HepG2 (cell line): ENCODE results near the gene IQCB1. TPM values are rescaled to one million over a fixed set of nuclear protein-coding genes. Genes with fewer than 3 reads are reported as not detected.

Experiments used
- AGO2 ChIP-seq: fragments of 200-400 bp; formaldehyde crosslinking; optimal IDR thresholded peaks from 2 replicates; pipeline ENCODE3; 2017; ENCODE audit warnings: mild to moderate bottlenecking, low read depth, low read length, moderate library complexity
- ATAD3A ChIP-seq: sonication (generic); formaldehyde crosslinking; IDR thresholded peaks from 2 replicates; pipeline ENCODE4 v1.4.0; 2020; ENCODE audit warnings: missing genetic modification reagents
- ATF3 ChIP-seq: sonication (generic); formaldehyde crosslinking; IDR thresholded peaks from 2 replicates; pipeline ENCODE4 v1.4.0; 2020; ENCODE audit warnings: missing genetic modification reagents
- DBP ChIP-seq: sonication (generic); formaldehyde crosslinking; IDR thresholded peaks from 2 replicates; pipeline ENCODE4 v1.4.0; 2020; ENCODE audit warnings: missing genetic modification reagents; ENCODE audit errors: not compliant biosample characterization
- GATAD1 ChIP-seq: IDR thresholded peaks from 2 replicates; pipeline ENCODE4 v1.6.1; 2016; ENCODE audit warnings: missing genetic modification reagents, missing compliant biosample characterization
- GZF1 ChIP-seq: sonication (generic); formaldehyde crosslinking; IDR thresholded peaks from 2 replicates; pipeline ENCODE4 v1.5.1; 2020; ENCODE audit warnings: mild to moderate bottlenecking, missing genetic modification reagents
- HMG20B ChIP-seq: conservative IDR thresholded peaks from 2 replicates; pipeline ENCODE4 v1.6.1; 2016; ENCODE audit warnings: missing genetic modification reagents, missing compliant biosample characterization
- JARID2 ChIP-seq: sonication (generic); formaldehyde crosslinking; IDR thresholded peaks from 2 replicates; pipeline ENCODE4 v1.8.1; 2023; ENCODE audit warnings: missing genetic modification reagents, inconsistent platforms; ENCODE audit not compliant: insufficient replicate concordance
- JUN ChIP-seq: sonication (generic); formaldehyde crosslinking; IDR thresholded peaks from 2 replicates; pipeline ENCODE4 v1.4.0; 2020; ENCODE audit warnings: mild to moderate bottlenecking, missing genetic modification reagents
- KMT2A ChIP-seq: sonication (generic); formaldehyde crosslinking; IDR thresholded peaks from 2 replicates; pipeline ENCODE4 v1.4.0; 2020; ENCODE audit warnings: missing genetic modification reagents
- MBNL3 ChIP-seq: fragments of 250-450 bp; sonication (Bioruptor Pico); conservative IDR thresholded peaks from 2 replicates; pipeline ENCODE4 v1.8.0; 2022; ENCODE audit warnings: mild to moderate bottlenecking, inconsistent platforms
- PRPF4 ChIP-seq: fragments of 200-400 bp; formaldehyde crosslinking; IDR thresholded peaks from 2 replicates; pipeline ENCODE4 v1.6.1; 2016; ENCODE audit warnings: low read length, low read depth; ENCODE audit not compliant: poor library complexity, severe bottlenecking
- RBM39 ChIP-seq: fragments of 200-400 bp; formaldehyde crosslinking; IDR thresholded peaks from one replicate; pipeline ENCODE4 v1.6.1; 2018; ENCODE audit warnings: antibody characterized with exemption, mild to moderate bottlenecking, low read depth, low read length; ENCODE audit not compliant: poor library complexity, severe bottlenecking
- SIX4 ChIP-seq: sonication (generic); formaldehyde crosslinking; IDR thresholded peaks from 2 replicates; pipeline ENCODE4 v1.4.0; 2020; ENCODE audit warnings: missing genetic modification reagents
- SNAI1 ChIP-seq: sonication (generic); formaldehyde crosslinking; IDR thresholded peaks from 2 replicates; pipeline ENCODE4 v1.5.0; 2020; ENCODE audit warnings: mild to moderate bottlenecking, missing genetic modification reagents, borderline replicate concordance
- SRSF9 ChIP-seq: fragments of 200-400 bp; formaldehyde crosslinking; IDR thresholded peaks from 2 replicates; pipeline ENCODE4 v1.6.1; 2018; ENCODE audit warnings: borderline replicate concordance, mild to moderate bottlenecking, low read depth, low read length; ENCODE audit not compliant: insufficient read depth, poor library complexity, severe bottlenecking
- TARDBP ChIP-seq: sonication (generic); formaldehyde crosslinking; IDR thresholded peaks from 2 replicates; pipeline ENCODE4 v1.8.0; 2022; ENCODE audit warnings: mild to moderate bottlenecking, missing genetic modification reagents
- THYN1 ChIP-seq: sonication (generic); formaldehyde crosslinking; IDR thresholded peaks from 2 replicates; pipeline ENCODE4 v1.8.1; 2023; ENCODE audit warnings: low read depth, mild to moderate bottlenecking, moderate library complexity, missing genetic modification reagents, borderline replicate concordance
- ZNF232 ChIP-seq: sonication (generic); formaldehyde crosslinking; IDR thresholded peaks from 2 replicates; pipeline ENCODE4 v1.4.0; 2020; ENCODE audit warnings: missing genetic modification reagents, borderline replicate concordance
- ZNF460 ChIP-seq: sonication (generic); formaldehyde crosslinking; IDR thresholded peaks from 2 replicates; pipeline ENCODE4 v1.5.1; 2020; ENCODE audit warnings: missing genetic modification reagents, mild to moderate bottlenecking, borderline replicate concordance
- ZNF546 ChIP-seq: sonication (generic); formaldehyde crosslinking; conservative IDR thresholded peaks from 2 replicates; pipeline ENCODE4 v1.8.1; 2023; ENCODE audit warnings: mild to moderate bottlenecking, missing genetic modification reagents
- ZNF563 ChIP-seq: sonication (generic); formaldehyde crosslinking; IDR thresholded peaks from 2 replicates; pipeline ENCODE4 v1.8.0; 2022; ENCODE audit warnings: mild to moderate bottlenecking, moderate library complexity, missing genetic modification reagents
- ZNF607 ChIP-seq: sonication (generic); formaldehyde crosslinking; IDR thresholded peaks from 2 replicates; pipeline ENCODE4 v1.5.1; 2020; ENCODE audit warnings: missing genetic modification reagents, mild to moderate bottlenecking, borderline replicate concordance
- polyA plus RNA-seq, 8 experiments: library from polyadenylated mRNA; depleted of rRNA in 3 of 8; stranded (reverse) in 7 of 8; unstranded in 1 of 8; fragments of >200 nt; fragmentation: Illumina TruSeq in 4 of 8; extraction: Trizol in 4 of 8; gene quantifications; 2 replicates each; pipeline versions ENCODE4 v1.2.1 to v1.2.3, GENCODE V29; 2011 to 2016; ENCODE audit warnings: low read depth in 4 of 8, missing spikeins in 1 of 8, mixed read lengths in 1 of 8; ENCODE audit not compliant: insufficient read depth in 1 of 8
- total RNA-seq, 5 experiments: library from RNA; depleted of rRNA; stranded (reverse); fragments of >200 nt; fragmentation: Illumina TruSeq; extraction: Trizol; gene quantifications; 2 replicates each; pipeline ENCODE4 v1.2.3, GENCODE V29; 2016; ENCODE audit warnings: low read depth in 1 of 5
- TF ChIP-seq, protein P1 (sequence below): IDR thresholded peaks from 2 replicates; pipeline ENCODE4 v1.6.1; 2018; ENCODE audit warnings: missing genetic modification reagents, mild to moderate bottlenecking, missing compliant biosample characterization
- TF ChIP-seq, protein P2 (sequence below): sonication (generic); formaldehyde crosslinking; IDR thresholded peaks from 2 replicates; pipeline ENCODE4 v1.8.0; 2022; ENCODE audit warnings: mild to moderate bottlenecking, missing genetic modification reagents, borderline replicate concordance

Gene IQCB1
- total and polyA plus RNA-seq, 2 of the 13 experiments (the other 11 are each of a cell fraction or from before 2014, with no cell fraction given) = 18.0 to 41.4 TPM

- TF ChIP-seq SIX4 (no peak), DBP (CRISPR knock-in tag) (no peak), PRPF4 (no peak), ZNF460 (CRISPR knock-in tag) (no peak), TARDBP (CRISPR knock-in tag) (no peak; the same call in 1 of the 2 replicates), THYN1 (no peak), HMG20B (CRISPR knock-in tag) (no peak), RBM39 (peak; percentile 30), ZNF563 (peak; percentile 72; the same call in 1 of the 2 replicates), SNAI1 (CRISPR knock-in tag) (peak; percentile 89), ZNF607 (peak; percentile 75; the same call in 1 of the 2 replicates), SRSF9 (no peak), ATF3 (no peak), ZNF232 (no peak), KMT2A (peak; percentile 79), GZF1 (CRISPR knock-in tag) (peak; percentile 56; the same call in 1 of the 2 replicates), MBNL3 (no peak), ZNF546 (CRISPR knock-in tag) (no peak; the same call in 1 of the 2 replicates), GATAD1 (CRISPR knock-in tag) (no peak; the same call in 1 of the 2 replicates), AGO2 (peak; percentile 22), JUN (CRISPR knock-in tag) (no peak), JARID2 (CRISPR knock-in tag) (no peak), ATAD3A (no peak)
- TF ChIP-seq, protein P1, sequence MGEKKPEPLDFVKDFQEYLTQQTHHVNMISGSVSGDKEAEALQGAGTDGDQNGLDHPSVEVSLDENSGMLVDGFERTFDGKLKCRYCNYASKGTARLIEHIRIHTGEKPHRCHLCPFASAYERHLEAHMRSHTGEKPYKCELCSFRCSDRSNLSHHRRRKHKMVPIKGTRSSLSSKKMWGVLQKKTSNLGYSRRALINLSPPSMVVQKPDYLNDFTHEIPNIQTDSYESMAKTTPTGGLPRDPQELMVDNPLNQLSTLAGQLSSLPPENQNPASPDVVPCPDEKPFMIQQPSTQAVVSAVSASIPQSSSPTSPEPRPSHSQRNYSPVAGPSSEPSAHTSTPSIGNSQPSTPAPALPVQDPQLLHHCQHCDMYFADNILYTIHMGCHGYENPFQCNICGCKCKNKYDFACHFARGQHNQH (CRISPR knock-in tag) = peak; percentile 38; the same call in 1 of the 2 replicates
- TF ChIP-seq, protein P2, sequence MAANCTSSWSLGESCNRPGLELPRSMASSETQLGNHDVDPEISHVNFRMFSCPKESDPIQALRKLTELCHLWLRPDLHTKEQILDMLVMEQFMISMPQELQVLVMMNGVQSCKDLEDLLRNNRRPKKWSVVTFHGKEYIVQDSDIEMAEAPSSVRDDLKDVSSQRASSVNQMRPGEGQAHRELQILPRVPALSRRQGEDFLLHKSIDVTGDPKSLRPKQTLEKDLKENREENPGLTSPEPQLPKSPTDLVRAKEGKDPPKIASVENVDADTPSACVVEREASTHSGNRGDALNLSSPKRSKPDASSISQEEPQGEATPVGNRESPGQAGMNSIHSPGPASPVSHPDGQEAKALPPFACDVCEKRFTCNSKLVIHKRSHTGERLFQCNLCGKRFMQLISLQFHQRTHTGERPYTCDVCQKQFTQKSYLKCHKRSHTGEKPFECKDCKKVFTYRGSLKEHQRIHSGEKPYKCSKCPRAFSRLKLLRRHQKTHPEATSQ = no peak
Observed at GRCh38 chr3:121834671-121835464, at the start of gene IQCB1, which contains the start of gene EAF2 (continued).
